ENCODE results near the gene ADAM23.

Gene ADAM23

DNA sequence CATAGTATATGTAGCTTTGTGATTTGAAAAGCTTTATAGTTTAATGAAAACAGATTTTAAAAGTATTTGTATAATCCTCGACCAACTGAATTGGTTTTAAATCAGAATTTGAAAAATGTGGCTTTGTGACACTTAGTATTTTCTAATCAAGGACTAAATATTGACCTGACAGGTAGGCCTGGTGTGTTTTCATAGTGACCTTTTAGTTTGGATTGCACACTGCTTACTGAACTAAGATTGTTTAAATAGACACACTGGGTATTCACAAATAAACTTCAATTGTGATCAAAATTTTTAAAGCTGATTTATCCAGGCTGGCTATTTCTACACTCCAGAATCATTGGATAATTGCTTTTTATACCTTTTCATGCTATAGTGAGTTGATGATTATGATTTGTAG lies 167.1 kb downstream of the ADAM23 start:
- Histone ChIP-seq H3K9me3 (ENCODE audit: insufficient read depth, low read depth, low read length) (no peaks in the 10 kb centered on the region), H3K27me3 (ENCODE audit: insufficient read depth, low read length) (no peaks in the 10 kb centered on the region), H3K36me3 (ENCODE audit: insufficient read depth, low read length) (no peaks in the 10 kb centered on the region; the same call in 1 of the 2 replicates), H3K4me1 (ENCODE audit: insufficient read depth, low read length) (peaks cover 13% of the 10 kb centered on the region; the same call in 1 of the 2 replicates), H3K27ac (ENCODE audit: low read depth, low read length) (no peak overlapping the region), H3K9ac (ENCODE audit: low read depth, low read length) (no peak overlapping the region), H3K4me3 (ENCODE audit: low read length) (no peak overlapping the region)
- 93% methylated on average over 1 of the region's 1 CpG for whole genome bisulfite sequencing

DNA sequence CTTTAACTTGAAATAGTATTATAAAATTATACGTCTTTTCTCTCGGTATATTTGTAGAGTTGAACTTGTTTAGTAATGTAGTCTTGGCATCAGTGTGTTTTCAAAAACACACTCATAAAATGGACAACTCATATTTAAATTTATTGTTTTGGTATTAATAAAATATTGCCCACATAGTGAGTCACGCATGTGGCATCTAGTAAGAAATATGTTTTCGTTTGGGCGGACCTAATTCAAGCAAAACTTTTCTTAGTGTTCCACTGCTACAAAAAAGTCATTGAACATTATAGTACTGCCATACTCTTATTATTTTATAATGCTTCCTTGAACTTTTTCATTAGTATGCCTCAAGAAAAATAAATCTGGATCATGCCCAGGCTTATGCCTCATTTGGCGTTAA lies 167.9 kb downstream of the ADAM23 start:
- no peak overlapping the region for H3K9ac ChIP-seq (ENCODE audit: low read depth, low read length)
- H3K36me3 ChIP-seq (ENCODE audit: insufficient read depth, low read length), result no peaks in the 10 kb centered on the region; the same call in 1 of the 2 replicates
- H3K4me1 ChIP-seq (ENCODE audit: insufficient read depth, low read length), result peaks cover 15% of the 10 kb centered on the region; the same call in 1 of the 2 replicates
- H3K9me3 ChIP-seq (ENCODE audit: insufficient read depth, low read depth, low read length), result no peaks in the 10 kb centered on the region
- no peak overlapping the region for H3K4me3 ChIP-seq (ENCODE audit: low read length)
- no peaks in the 10 kb centered on the region for H3K27me3 ChIP-seq (ENCODE audit: insufficient read depth, low read length)
- WGBS, result 98% methylated on average over 4 of the region's 6 CpGs
- H3K27ac ChIP-seq (ENCODE audit: low read depth, low read length), result no peak overlapping the region

DNA sequence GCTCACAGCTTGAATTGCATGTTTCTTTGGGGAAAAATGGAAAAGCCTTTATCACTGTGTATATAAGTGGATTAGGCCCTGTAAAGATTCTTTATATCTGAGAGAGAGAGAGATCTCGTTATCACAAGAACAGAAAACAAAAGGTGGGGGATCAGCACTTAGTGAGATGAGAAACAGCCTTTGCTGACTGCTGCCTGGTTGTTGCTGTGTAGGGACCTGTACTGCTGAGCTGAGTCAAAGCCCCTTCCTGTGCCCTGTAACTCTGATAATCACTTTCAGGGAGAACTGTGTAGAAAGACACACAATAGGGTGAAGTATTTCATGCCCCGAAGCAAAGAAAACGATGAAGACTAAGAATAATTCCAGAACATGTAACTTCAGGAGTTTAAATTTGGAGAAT lies 168.4 kb downstream of the ADAM23 start:
- Histone ChIP-seq H3K27me3 (ENCODE audit: insufficient read depth, low read length) (no peaks in the 10 kb centered on the region), H3K9me3 (ENCODE audit: insufficient read depth, low read depth, low read length) (no peaks in the 10 kb centered on the region), H3K9ac (ENCODE audit: low read depth, low read length) (no peak overlapping the region), H3K4me3 (ENCODE audit: low read length) (no peak overlapping the region), H3K4me1 (ENCODE audit: insufficient read depth, low read length) (peaks cover 15% of the 10 kb centered on the region; the same call in 1 of the 2 replicates), H3K36me3 (ENCODE audit: insufficient read depth, low read length) (no peaks in the 10 kb centered on the region; the same call in 1 of the 2 replicates), H3K27ac (ENCODE audit: low read depth, low read length) (no peak overlapping the region)
- WGBS, result 86% methylated on average over 3 of the region's 3 CpGs

DNA sequence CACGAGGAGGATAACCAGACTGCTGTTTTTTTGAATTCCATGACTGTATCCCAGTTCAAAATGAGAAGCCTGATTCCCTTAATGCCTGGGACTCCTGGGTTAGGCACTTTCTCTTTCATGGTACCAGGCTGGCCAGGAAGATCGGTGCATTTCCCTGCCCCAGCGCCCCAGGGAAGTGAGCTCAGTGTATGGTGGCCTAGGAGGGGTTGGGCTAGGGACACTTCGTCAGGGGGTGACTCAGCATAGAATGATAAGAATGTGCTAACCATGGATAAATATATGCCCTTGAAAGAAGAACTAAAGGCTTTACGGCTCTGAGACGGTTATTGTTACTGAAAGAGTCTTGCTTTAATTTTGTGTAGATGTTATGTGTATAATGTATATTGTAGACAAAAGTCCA lies 171.5 kb downstream of the ADAM23 start:
- H3K4me1 ChIP-seq (ENCODE audit: insufficient read depth, low read length), result peaks cover 15% of the 10 kb centered on the region; the same call in 1 of the 2 replicates

DNA sequence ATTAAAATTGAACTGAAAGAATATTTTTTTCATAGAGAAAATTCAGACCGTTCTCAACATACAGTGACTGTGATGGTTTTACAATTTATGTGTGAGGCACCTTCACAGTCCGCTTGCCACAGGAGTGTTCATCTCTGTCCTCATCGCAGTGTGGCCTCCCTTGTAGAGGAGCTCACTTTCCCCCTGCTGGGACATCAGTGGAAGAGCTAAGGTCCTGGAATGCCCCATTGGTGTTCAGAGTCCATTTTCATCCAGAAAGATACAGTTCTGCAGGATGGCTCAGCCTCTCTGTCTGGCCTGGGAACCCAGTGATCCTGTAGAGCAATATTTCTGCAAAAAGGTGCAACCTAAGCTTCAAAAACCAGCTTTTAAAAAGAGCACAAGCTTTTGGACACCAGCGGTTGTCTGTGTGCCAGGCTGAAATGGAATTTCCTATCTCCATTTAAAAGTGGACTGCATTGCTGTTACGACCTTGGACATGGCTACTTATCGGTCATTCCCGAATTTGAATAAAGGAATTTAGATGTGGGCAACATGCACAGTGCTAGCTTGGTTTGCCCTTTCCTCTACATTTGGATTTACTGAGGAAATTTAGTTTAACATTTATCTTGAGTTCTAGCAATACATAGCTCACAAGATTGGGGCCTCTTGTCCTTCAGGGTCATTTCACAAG lies 172.2 kb downstream of the ADAM23 start:
- H3K36me3 ChIP-seq (ENCODE audit: insufficient read depth, low read length), result no peaks in the 10 kb centered on the region; the same call in 1 of the 2 replicates
- no peak overlapping the region for H3K4me3 ChIP-seq (ENCODE audit: low read length)
- H3K4me1 ChIP-seq (ENCODE audit: insufficient read depth, low read length), result peaks cover 15% of the 10 kb centered on the region; the same call in 1 of the 2 replicates
- no peaks in the 10 kb centered on the region for H3K9me3 ChIP-seq (ENCODE audit: insufficient read depth, low read depth, low read length)
- H3K27me3 ChIP-seq (ENCODE audit: insufficient read depth, low read length), result no peaks in the 10 kb centered on the region
- WGBS, result 78% methylated on average over 7 of the region's 7 CpGs
- H3K27ac ChIP-seq (ENCODE audit: low read depth, low read length), result no peak overlapping the region
- no peak overlapping the region for H3K9ac ChIP-seq (ENCODE audit: low read depth, low read length)

More for the DNA sequence above, 171.5 kb downstream of the ADAM23 start:
- H3K27me3 ChIP-seq (ENCODE audit: insufficient read depth, low read length), result no peaks in the 10 kb centered on the region
- H3K27ac ChIP-seq (ENCODE audit: low read depth, low read length), result no peak overlapping the region
- no peaks in the 10 kb centered on the region; the same call in 1 of the 2 replicates for H3K36me3 ChIP-seq (ENCODE audit: insufficient read depth, low read length)
- 91% methylated on average over 6 of the region's 6 CpGs for WGBS
- H3K9ac ChIP-seq (ENCODE audit: low read depth, low read length), result no peak overlapping the region
- H3K4me3 ChIP-seq (ENCODE audit: low read length), result no peak overlapping the region
- H3K9me3 ChIP-seq (ENCODE audit: insufficient read depth, low read depth, low read length), result no peaks in the 10 kb centered on the region

DNA sequence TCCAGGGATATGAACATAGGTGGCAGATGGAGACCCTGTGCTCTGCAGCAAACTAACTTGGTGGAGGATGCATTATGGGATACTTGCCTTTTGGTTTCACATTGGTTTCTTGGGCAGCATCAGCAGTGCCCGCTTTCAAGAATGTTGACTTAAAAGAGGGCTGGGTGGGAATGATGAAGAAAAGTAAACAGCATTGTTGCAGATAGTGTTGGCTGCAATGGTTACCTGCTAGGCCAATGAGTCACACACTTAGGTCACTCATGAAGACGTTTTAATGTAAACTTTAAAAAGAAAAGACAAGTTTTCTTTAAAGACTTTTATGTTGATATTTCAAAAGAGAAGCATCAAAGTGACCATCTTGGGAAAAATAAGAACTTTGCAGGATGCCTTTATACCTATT lies 172.8 kb downstream of the ADAM23 start:
- H3K4me3 ChIP-seq (ENCODE audit: low read length), result no peak overlapping the region
- WGBS, result 80% methylated on average over 2 of the region's 2 CpGs
- no peaks in the 10 kb centered on the region for H3K27me3 ChIP-seq (ENCODE audit: insufficient read depth, low read length)
- peaks cover 14% of the 10 kb centered on the region; the same call in 1 of the 2 replicates for H3K4me1 ChIP-seq (ENCODE audit: insufficient read depth, low read length)
- no peaks in the 10 kb centered on the region; the same call in 1 of the 2 replicates for H3K36me3 ChIP-seq (ENCODE audit: insufficient read depth, low read length)
- no peaks in the 10 kb centered on the region for H3K9me3 ChIP-seq (ENCODE audit: insufficient read depth, low read depth, low read length)
- H3K9ac ChIP-seq (ENCODE audit: low read depth, low read length), result no peak overlapping the region
- H3K27ac ChIP-seq (ENCODE audit: low read depth, low read length), result no peak overlapping the region

DNA sequence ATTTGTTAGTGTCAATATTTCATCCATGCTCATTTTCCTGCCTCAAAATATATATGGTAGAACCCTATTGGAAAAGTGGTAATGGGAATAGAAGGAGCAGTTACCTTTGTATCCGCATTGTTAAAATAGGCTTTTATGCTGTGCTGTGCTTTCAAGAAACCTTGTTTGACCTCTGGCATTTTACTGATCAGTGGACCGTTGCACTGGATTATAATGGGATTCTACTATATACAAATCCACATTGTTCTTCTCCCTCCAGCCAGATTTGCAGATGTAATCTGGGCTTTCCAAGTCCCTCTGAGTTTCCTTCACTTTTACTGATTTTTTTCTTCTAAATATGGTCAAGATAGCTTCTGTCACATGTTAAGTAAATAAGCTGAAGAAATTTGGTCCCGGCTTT lies 175.7 kb downstream of the ADAM23 start:
- Histone ChIP-seq H3K4me1 (ENCODE audit: insufficient read depth, low read length) (peaks cover 2% of the 10 kb centered on the region; the same call in 1 of the 2 replicates), H3K9me3 (ENCODE audit: insufficient read depth, low read depth, low read length) (no peaks in the 10 kb centered on the region), H3K4me3 (ENCODE audit: low read length) (no peak overlapping the region), H3K27me3 (ENCODE audit: insufficient read depth, low read length) (no peaks in the 10 kb centered on the region), H3K9ac (ENCODE audit: low read depth, low read length) (no peak overlapping the region), H3K27ac (ENCODE audit: low read depth, low read length) (no peak overlapping the region), H3K36me3 (ENCODE audit: insufficient read depth, low read length) (no peaks in the 10 kb centered on the region)
- WGBS, result 91% methylated on average over 3 of the region's 3 CpGs

DNA sequence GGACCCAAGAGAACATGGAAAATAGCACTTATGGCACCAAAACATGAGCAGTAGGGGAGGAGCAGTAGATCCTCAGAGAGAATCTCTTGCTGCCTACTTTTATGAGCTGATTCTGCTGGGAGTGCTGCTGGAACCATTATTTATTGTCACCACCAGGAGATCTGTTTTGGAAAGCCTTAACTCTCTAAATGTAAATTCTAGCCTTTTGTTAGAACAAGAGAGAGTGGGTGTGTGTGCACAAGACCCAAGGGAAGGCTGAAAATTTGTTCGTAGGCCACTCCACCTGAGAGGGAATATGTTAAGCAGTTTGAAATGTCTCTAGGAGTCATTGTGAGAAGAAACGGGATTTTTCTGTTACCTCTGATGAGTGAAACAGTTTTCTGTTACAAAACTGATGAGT lies 182.8 kb downstream of the ADAM23 start:
- Histone ChIP-seq H3K9me3 (ENCODE audit: insufficient read depth, low read depth, low read length) (no peaks in the 10 kb centered on the region), H3K27ac (ENCODE audit: low read depth, low read length) (no peak overlapping the region), H3K4me3 (ENCODE audit: low read length) (no peak overlapping the region), H3K36me3 (ENCODE audit: insufficient read depth, low read length) (no peaks in the 10 kb centered on the region), H3K9ac (ENCODE audit: low read depth, low read length) (no peak overlapping the region), H3K27me3 (ENCODE audit: insufficient read depth, low read length) (no peaks in the 10 kb centered on the region), H3K4me1 (ENCODE audit: insufficient read depth, low read length) (peaks cover 5% of the 10 kb centered on the region; the same call in 1 of the 2 replicates)
- WGBS, result 67% methylated on average over 2 of the region's 2 CpGs

DNA sequence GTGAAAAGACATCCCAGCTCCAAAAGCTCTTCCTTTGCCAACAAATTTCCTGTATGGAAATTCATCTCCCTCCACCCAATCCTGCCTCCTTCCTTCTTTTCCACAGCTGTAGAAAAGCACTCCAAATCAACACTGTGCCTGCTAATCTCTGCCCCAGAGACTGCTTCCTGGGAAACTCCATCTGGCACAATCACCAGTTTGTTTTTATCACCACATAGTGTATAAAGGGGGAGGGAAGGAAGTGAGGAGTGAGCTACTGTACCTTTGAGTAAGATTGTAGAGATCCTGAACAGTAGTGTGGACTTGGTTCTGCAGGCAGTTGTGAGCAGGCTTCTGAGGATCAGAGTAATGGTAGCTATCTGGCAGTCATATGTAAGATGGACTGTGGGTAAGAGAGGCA lies 184.3 kb downstream of the ADAM23 start:
- Histone ChIP-seq H3K9ac (ENCODE audit: low read depth, low read length) (no peak overlapping the region), H3K36me3 (ENCODE audit: insufficient read depth, low read length) (no peaks in the 10 kb centered on the region), H3K27ac (ENCODE audit: low read depth, low read length) (no peak overlapping the region), H3K4me3 (ENCODE audit: low read length) (no peak overlapping the region), H3K27me3 (ENCODE audit: insufficient read depth, low read length) (no peaks in the 10 kb centered on the region), H3K9me3 (ENCODE audit: insufficient read depth, low read depth, low read length) (no peaks in the 10 kb centered on the region), H3K4me1 (ENCODE audit: insufficient read depth, low read length) (peaks cover 5% of the 10 kb centered on the region; the same call in 1 of the 2 replicates)

DNA sequence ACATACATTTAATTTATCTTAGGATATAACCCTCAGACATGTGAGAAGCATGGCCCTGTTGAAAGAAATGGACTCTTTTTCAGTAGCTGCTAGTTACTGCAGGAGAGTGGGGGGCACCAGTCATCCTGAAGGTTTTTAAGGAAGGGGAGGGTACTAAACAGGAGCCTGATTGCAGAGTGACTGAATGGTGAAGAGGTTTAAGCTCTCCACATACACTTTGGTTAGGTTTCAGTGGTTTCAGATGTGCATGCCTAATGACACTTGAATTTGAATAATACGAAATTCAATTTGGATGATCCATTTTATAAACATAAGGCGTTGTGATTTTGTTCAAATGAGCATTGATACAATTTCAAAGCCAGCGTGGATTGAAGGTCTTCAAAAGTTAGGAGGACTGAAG lies 188.0 kb downstream of the ADAM23 start:
- Histone ChIP-seq H3K27me3 (ENCODE audit: insufficient read depth, low read length) (no peaks in the 10 kb centered on the region), H3K9ac (ENCODE audit: low read depth, low read length) (no peak overlapping the region), H3K9me3 (ENCODE audit: insufficient read depth, low read depth, low read length) (no peaks in the 10 kb centered on the region), H3K27ac (ENCODE audit: low read depth, low read length) (no peak overlapping the region), H3K4me3 (ENCODE audit: low read length) (no peak overlapping the region), H3K4me1 (ENCODE audit: insufficient read depth, low read length) (peaks cover 2% of the 10 kb centered on the region; the same call in 1 of the 2 replicates), H3K36me3 (ENCODE audit: insufficient read depth, low read length) (no peaks in the 10 kb centered on the region)
- 56% methylated on average over 3 of the region's 3 CpGs for WGBS

DNA sequence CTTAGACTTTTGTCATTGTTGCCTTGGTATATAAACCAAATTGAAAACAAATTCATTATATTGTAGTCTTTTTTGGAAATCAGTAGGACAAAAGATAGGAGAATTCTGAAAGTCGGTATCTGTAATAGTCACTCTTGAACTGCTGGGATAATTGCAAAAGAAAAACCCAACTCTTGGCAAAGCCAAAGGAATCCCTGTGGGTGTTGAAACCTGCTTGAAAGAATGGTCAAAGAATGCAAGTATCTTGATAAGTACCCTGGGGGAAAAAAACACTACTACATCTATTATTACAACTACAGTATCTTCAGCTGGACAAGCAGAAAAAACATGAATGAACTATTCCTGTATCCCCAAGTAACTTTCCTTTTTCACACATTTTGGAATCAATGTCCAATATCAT lies 191.7 kb downstream of the ADAM23 start:
- no peaks in the 10 kb centered on the region for H3K9me3 ChIP-seq (ENCODE audit: insufficient read depth, low read depth, low read length)
- no peak overlapping the region for H3K4me3 ChIP-seq (ENCODE audit: low read length)
- no peaks in the 10 kb centered on the region for H3K4me1 ChIP-seq (ENCODE audit: insufficient read depth, low read length)
- H3K36me3 ChIP-seq (ENCODE audit: insufficient read depth, low read length), result no peaks in the 10 kb centered on the region
- H3K27me3 ChIP-seq (ENCODE audit: insufficient read depth, low read length), result peaks cover 15% of the 10 kb centered on the region
- H3K9ac ChIP-seq (ENCODE audit: low read depth, low read length), result no peak overlapping the region
- H3K27ac ChIP-seq (ENCODE audit: low read depth, low read length), result no peak overlapping the region
- WGBS, result 86% methylated on average over 1 of the region's 1 CpG

Data from HUES64 (cell line).